Spleen (tissue), 11 donors: ENCODE data around the gene C5orf63. TPM values are rescaled to one million over a fixed set of nuclear protein-coding genes. Genes with fewer than 3 reads are reported as not detected.

Experiments used
- DNase-seq: peaks from one replicate; pipeline ENCODE4 v3.0.0-alpha.2; 2020
- H3K27ac ChIP-seq, 8 donors: fragments of 200-600 bp; sonication (generic) in 7 of 8; 1 replicate in 4 of 8; 2 replicates in 4 of 8; pipeline versions ENCODE4 v1.5.0 to v1.8.0; 2016 to 2021; ENCODE audit warnings: inconsistent platforms in 4 of 8, mild to moderate bottlenecking in 4 of 8, moderate library complexity in 1 of 8
- H3K27me3 ChIP-seq, 7 donors: fragments of 200-600 bp; sonication (generic) in 6 of 7; replicated peaks in 1 of 7; 1 replicate in 4 of 7; 2 replicates in 3 of 7; pipeline versions ENCODE4 v1.5.0 to v1.8.0; 2016 to 2021; ENCODE audit warnings: inconsistent platforms in 3 of 7, mild to moderate bottlenecking in 1 of 7
- H3K36me3 ChIP-seq, 6 donors: fragments of 200-600 bp; sonication (generic) in 5 of 6; 1 replicate in 4 of 6; 2 replicates in 2 of 6; pipeline versions ENCODE4 v1.5.0 to v1.8.0; 2016 to 2021; ENCODE audit warnings: inconsistent platforms in 2 of 6
- H3K4me1 ChIP-seq, 6 donors: fragments of 200-600 bp; sonication (generic) in 5 of 6; 1 replicate in 3 of 6; 2 replicates in 3 of 6; pipeline versions ENCODE4 v1.5.0 to v1.8.0; 2016 to 2021; ENCODE audit warnings: inconsistent platforms in 3 of 6
- H3K4me3 ChIP-seq, 8 donors: fragments of 200-600 bp; sonication (generic) in 7 of 8; 1 replicate in 4 of 8; 2 replicates in 4 of 8; pipeline versions ENCODE4 v1.5.0 to v1.8.0; 2016 to 2021; ENCODE audit warnings: inconsistent platforms in 4 of 8, mild to moderate bottlenecking in 4 of 8, moderate library complexity in 2 of 8
- H3K9me3 ChIP-seq, 8 donors: fragments of 200-600 bp; sonication (generic) in 7 of 8; 1 replicate in 4 of 8; 2 replicates in 4 of 8; pipeline versions ENCODE4 v1.5.0 to v1.8.0; 2016 to 2021; ENCODE audit warnings: inconsistent platforms in 4 of 8
- CTCF ChIP-seq, 11 experiments: fragments of 200-600 bp in 7 of 11; fragments of 450-650 bp in 4 of 11; sonication (generic) in 4 of 11; IDR thresholded peaks in 8 of 11; conservative IDR thresholded peaks in 3 of 11; 1 replicate in 7 of 11; 2 replicates in 4 of 11; pipeline versions ENCODE4 v1.4.0 to v1.8.0; 2016 to 2021; ENCODE audit warnings: antibody characterized with exemption in 11 of 11, inconsistent platforms in 4 of 11, mild to moderate bottlenecking in 1 of 11
- POLR2A ChIP-seq, 3 donors: fragments of 450-650 bp; IDR thresholded peaks; one replicate each; pipeline ENCODE4 v1.5.1; 2017; ENCODE audit warnings: antibody characterized with exemption in 3 of 3, mild to moderate bottlenecking in 1 of 3
- POLR2AphosphoS5 ChIP-seq, 3 donors: sonication (generic); formaldehyde crosslinking; IDR thresholded peaks; one replicate each; pipeline ENCODE4 v1.5.1; 2017; ENCODE audit warnings: antibody characterized with exemption in 3 of 3
- WGBS, 5 donors: extraction: QIAGEN DNeasy Blood & Tissue Kit in 3 of 5; methylation state at CpG; one replicate each; pipeline versions ENCODE4 v1.1.5 to v1.1.7; 2013 to 2018; 5-methylcytosine and 5-hydroxymethylcytosine counted together
- intact Hi-C: fragments of 100-400 bp; cut with DNase I; formaldehyde crosslinking; loops from one replicate; pipeline ENCODE4 v1.15.0; 2023; ENCODE audit warnings: low total_unique reads
- polyA plus RNA-seq, 3 donors: library from polyadenylated mRNA; stranded (reverse); fragments of 200-250 nt; gene quantifications; one replicate each; pipeline ENCODE4 v1.2.1, GENCODE V29; 2013
- total RNA-seq, 7 donors: library from RNA; depleted of rRNA in 3 of 7; stranded (reverse); fragments of >200 nt in 3 of 7; fragmentation: NEBNext Ultra II Directional in 4 of 7; extraction: Animal tissue kit (Norgen Biotek cat#: 25700) in 4 of 7; gene quantifications; one replicate each; pipeline versions ENCODE4 v1.1.0 to v1.2.1, GENCODE V29; 2016 to 2021
- donor health status: healthy with polysubstance abuse.
- donor health status: DM: no; HTN: no; CAD: no; lungs with moderate emphysema.
- donor health status: DM: no; HTN: no; CAD: no.
- donor health status: Bipolar disorder and iron deficiency.
- donor health status: healthy.
- donor health status: DM: no; HTN: no; CAD: no.
- donor health status: DM: yes; HTN: yes; CAD: no.

The C5orf63 gene
- total and polyA plus RNA-seq, 10 donors: 2.3 to 10.1 (median 4.8) TPM

- no peak overlapping the region for H3K27ac ChIP-seq
- peaks cover 0 to 6% (median 1%) of the 10 kb centered on the region in 6 donors for H3K4me1 ChIP-seq
- H3K9me3 ChIP-seq: no peaks in the 10 kb centered on the region
- H3K36me3 ChIP-seq: peaks cover 0 to 4% (median 0%) of the 10 kb centered on the region in 6 donors
- no peaks in the 10 kb centered on the region for H3K27me3 ChIP-seq
- WGBS, 5 donors: 86 to 97% (median 93%) methylated on average over 4 of the region's 4 CpGs
- no peak for DNase-seq
- no peak for TF ChIP-seq POLR2A (IDR thresholded peaks at IDR 0.05)
- no peak for TF ChIP-seq POLR2AphosphoS5 (IDR thresholded peaks at IDR 0.05)
- no peak for TF ChIP-seq CTCF (IDR thresholded peaks at IDR 0.05 in 8 of 11, conservative IDR thresholded peaks at IDR 0.05 in 3 of 11)
- intact Hi-C loops: no loop called here
- no peak overlapping the region for H3K4me3 ChIP-seq
Measured at GRCh38 chr5:127046343-127047072, 26.8 kb downstream of the C5orf63 start.

GRCh38 chr5:127042593-127042992 lies 30.7 kb downstream of the C5orf63 start:
- Histone ChIP-seq H3K27ac (no peak overlapping the region), H3K9me3 (no peaks in the 10 kb centered on the region), H3K4me3 (no peak overlapping the region), H3K36me3 (peaks cover 0 to 3% (median 0%) of the 10 kb centered on the region in 6 donors), H3K4me1 (peaks cover 0 to 8% (median 4%) of the 10 kb centered on the region in 6 donors), H3K27me3 (no peaks in the 10 kb centered on the region)
- WGBS, 5 donors: 85 to 93% (median 90%) methylated on average over 2 of the region's 2 CpGs
- TF ChIP-seq CTCF (IDR thresholded peaks at IDR 0.05 in 8 of 11, conservative IDR thresholded peaks at IDR 0.05 in 3 of 11) (peak in 3 of 11 experiments; percentile 6 to 18 (median 6)), POLR2A (IDR thresholded peaks at IDR 0.05) (no peak)
- intact Hi-C loops: no loop called here
- DNase-seq: no peak

- Histone ChIP-seq H3K9me3 (no peaks in the 10 kb centered on the region), H3K27me3 (no peaks in the 10 kb centered on the region), H3K4me3 (no peak overlapping the region), H3K27ac (no peak overlapping the region), H3K36me3 (peaks cover 0 to under 1% (median 0%) of the 10 kb centered on the region in 6 donors), H3K4me1 (peaks cover 0 to 8% (median 4%) of the 10 kb centered on the region in 6 donors)
- DNase-seq: no peak
- intact Hi-C loops: no loop called here
- WGBS, 5 donors: 62 to 81% (median 79%) methylated on average over 3 of the region's 3 CpGs
- no peak for TF ChIP-seq POLR2AphosphoS5 (IDR thresholded peaks at IDR 0.05)
- no peak for TF ChIP-seq POLR2A (IDR thresholded peaks at IDR 0.05)
- no peak for TF ChIP-seq CTCF (IDR thresholded peaks at IDR 0.05 in 8 of 11, conservative IDR thresholded peaks at IDR 0.05 in 3 of 11)
Measured at GRCh38 chr5:127041571-127041970, 31.7 kb downstream of the C5orf63 start.

GRCh38 chr5:127040796-127041520 lies 32.3 kb downstream of the C5orf63 start:
- Histone ChIP-seq H3K27ac (no peak overlapping the region), H3K27me3 (no peaks in the 10 kb centered on the region), H3K36me3 (no peaks in the 10 kb centered on the region), H3K4me1 (peaks cover 0 to 8% (median 4%) of the 10 kb centered on the region in 6 donors), H3K9me3 (no peaks in the 10 kb centered on the region), H3K4me3 (no peak overlapping the region)
- TF ChIP-seq CTCF (IDR thresholded peaks at IDR 0.05 in 8 of 11, conservative IDR thresholded peaks at IDR 0.05 in 3 of 11): no peak
- TF ChIP-seq POLR2AphosphoS5 (IDR thresholded peaks at IDR 0.05): no peak
- TF ChIP-seq POLR2A (IDR thresholded peaks at IDR 0.05): no peak
- intact Hi-C loops: no loop called here
- DNase-seq: no peak
- 63 to 78% (median 65%) methylated on average over 9 of the region's 9 CpGs for whole genome bisulfite sequencing, 5 donors
